Measurements from ENCODE around the gene RBM15. TPM values are rescaled to one million over a fixed set of nuclear protein-coding genes. Genes with fewer than 3 reads are reported as not detected.

RBM15 gene
- polyA plus RNA-seq, 1 of the 3 experiments (the other 2 are of a cell fraction) = 3.8 TPM

DNA sequence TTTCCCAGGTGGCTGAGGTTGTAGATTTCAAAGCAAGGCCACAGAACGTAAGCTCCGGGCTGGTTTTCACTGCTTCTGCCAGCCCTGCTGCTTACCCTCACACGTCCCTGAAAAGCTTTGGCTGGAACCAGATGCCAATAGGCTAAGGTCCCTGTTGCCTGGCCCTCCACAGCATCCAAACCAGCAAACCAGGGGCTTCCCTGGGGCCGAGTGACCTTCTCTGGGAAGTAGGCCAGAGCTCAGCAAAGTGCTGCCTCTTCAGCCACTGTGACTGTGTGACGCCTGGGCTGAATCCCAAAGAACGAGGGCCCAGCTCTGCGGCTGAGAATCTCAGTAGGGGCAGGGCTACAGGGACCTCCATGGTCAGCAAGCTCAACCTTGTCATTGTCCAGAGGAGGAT lies 28.9 kb upstream of the RBM15 start:
- H3K4me1 ChIP-seq (ENCODE audit: control insufficient read depth in 1 of 2, insufficient read depth in 2 of 2, low read depth in 1 of 2, low read length in 1 of 2) = peaks cover 0 to 4% of the 10 kb centered on the region in 2 experiments; a peak in 1 of 4 replicates
- no peak overlapping the region for H3K27ac ChIP-seq (ENCODE audit: low read depth in 2 of 2, low read length in 1 of 2)
- no peak overlapping the region for H3K9ac ChIP-seq
- 85% methylated on average over 6 of the region's 7 CpGs for WGBS (ENCODE audit: low lambda C conversion rate)
- no peak overlapping the region for H3K4me3 ChIP-seq (ENCODE audit: low read depth in 2 of 2, low read length in 1 of 2)
- no peak for DNase-seq
- no peaks in the 10 kb centered on the region for H4K20me1 ChIP-seq (ENCODE audit: insufficient read depth)
- no peaks in the 10 kb centered on the region for H3K36me3 ChIP-seq (replicated peaks in 1 of 2; ENCODE audit: control insufficient read depth in 1 of 2, insufficient read depth in 2 of 2, low read length in 1 of 2)
- no peak overlapping the region for H2AFZ ChIP-seq (ENCODE audit: low read depth)
- H3K27me3 ChIP-seq (ENCODE audit: insufficient read depth) = no peaks in the 10 kb centered on the region; the same call in 1 of the 2 replicates
- H3K79me2 ChIP-seq (ENCODE audit: insufficient read depth) = no peaks in the 10 kb centered on the region
- no peaks in the 10 kb centered on the region for H3F3A ChIP-seq (replicated peaks; ENCODE audit: insufficient read depth)
- ChIA-PET CTCF (interaction anchor here (0.5 to 32.6 kb wide), 18 partner anchors 9 to 257 kb away, joined by 3 to 1300 read pairs (median 4); partner anchors contain the start of genes KCNC4 and RBM15), POLR2A (interaction anchor here (0.6 to 1.6 kb wide), 2 partner anchors 28 to 102 kb away, joined by 4 to 7 read pairs; partner anchors contain the start of gene RBM15)
- no peak overlapping the region for H3K4me2 ChIP-seq
- TF ChIP-seq SIN3A (IDR thresholded peaks at IDR 0.05; ENCODE audit: borderline replicate concordance, low read depth, low read length) = no peak
- TF ChIP-seq PBX3 (IDR thresholded peaks at IDR 0.05) = no peak
- TF ChIP-seq ELF1 (IDR thresholded peaks at IDR 0.05) = no peak
- no peak for TF ChIP-seq USF2 (IDR thresholded peaks at IDR 0.05; ENCODE audit: borderline replicate concordance, low read depth, low read length)
- no peak for TF ChIP-seq MXI1 (IDR thresholded peaks at IDR 0.05; ENCODE audit: low read depth, low read length)
- H3K9me3 ChIP-seq = no peaks in the 10 kb centered on the region
- no peaks in the 10 kb centered on the region for H3K9me2 ChIP-seq

GRCh38 chr1:110312188-110313121 lies 26.7 kb upstream of the RBM15 start:
- no peak overlapping the region for H3K27ac ChIP-seq (ENCODE audit: low read depth in 2 of 2, low read length in 1 of 2)
- ChIA-PET POLR2A (interaction anchor here (1.3 kb wide), 1 partner anchor 105 kb away, joined by 7 read pairs; no protein-coding TSS in a partner anchor), CTCF (interaction anchor here (0.5 to 32.6 kb wide), 92 partner anchors 9 to 1366 kb away, joined by 3 to 1300 read pairs (median 5); partner anchors contain the start of genes KCNC4, LAMTOR5, PROK1 and RBM15)
- no peaks in the 10 kb centered on the region; the same call in 1 of the 2 replicates for H3K27me3 ChIP-seq (ENCODE audit: insufficient read depth)
- no peaks in the 10 kb centered on the region for H3K9me2 ChIP-seq
- H3K9ac ChIP-seq = no peak overlapping the region
- peaks cover 0 to 4% of the 10 kb centered on the region in 2 experiments; a peak in 1 of 4 replicates for H3K4me1 ChIP-seq (ENCODE audit: control insufficient read depth in 1 of 2, insufficient read depth in 2 of 2, low read depth in 1 of 2, low read length in 1 of 2)
- H4K20me1 ChIP-seq (ENCODE audit: insufficient read depth) = no peaks in the 10 kb centered on the region
- H3K9me3 ChIP-seq = no peaks in the 10 kb centered on the region
- WGBS (ENCODE audit: low lambda C conversion rate) = 67% methylated on average over 6 of the region's 14 CpGs
- peak; percentile 77 for DNase-seq
- H3K4me3 ChIP-seq (ENCODE audit: low read depth in 2 of 2, low read length in 1 of 2) = peak overlapping the region in 1 of 2 experiments; percentile 49; a peak in 1 of 4 replicates
- peak overlapping the region; percentile 39; the same call in 1 of the 2 replicates for H2AFZ ChIP-seq (ENCODE audit: low read depth)
- H3F3A ChIP-seq (replicated peaks; ENCODE audit: insufficient read depth) = no peaks in the 10 kb centered on the region
- H3K79me2 ChIP-seq (ENCODE audit: insufficient read depth) = no peaks in the 10 kb centered on the region
- no peaks in the 10 kb centered on the region for H3K36me3 ChIP-seq (replicated peaks in 1 of 2; ENCODE audit: control insufficient read depth in 1 of 2, insufficient read depth in 2 of 2, low read length in 1 of 2)
- H3K4me2 ChIP-seq = no peak overlapping the region
- TF ChIP-seq MEF2A (IDR thresholded peaks at IDR 0.05; ENCODE audit: borderline replicate concordance, low read depth) (no peak), SMC3 (IDR thresholded peaks at IDR 0.05; ENCODE audit: low read depth, low read length) (peak; percentile 99), RFX5 (IDR thresholded peaks at IDR 0.05; ENCODE audit: low read length) (0 out of 2 replicates have a peak, but pooled peaks have one; percentile 29), RAD21 (IDR thresholded peaks at IDR 0.05; ENCODE audit: low read length) (peak; percentile 100)
- TF ChIP-seq, protein P1, sequence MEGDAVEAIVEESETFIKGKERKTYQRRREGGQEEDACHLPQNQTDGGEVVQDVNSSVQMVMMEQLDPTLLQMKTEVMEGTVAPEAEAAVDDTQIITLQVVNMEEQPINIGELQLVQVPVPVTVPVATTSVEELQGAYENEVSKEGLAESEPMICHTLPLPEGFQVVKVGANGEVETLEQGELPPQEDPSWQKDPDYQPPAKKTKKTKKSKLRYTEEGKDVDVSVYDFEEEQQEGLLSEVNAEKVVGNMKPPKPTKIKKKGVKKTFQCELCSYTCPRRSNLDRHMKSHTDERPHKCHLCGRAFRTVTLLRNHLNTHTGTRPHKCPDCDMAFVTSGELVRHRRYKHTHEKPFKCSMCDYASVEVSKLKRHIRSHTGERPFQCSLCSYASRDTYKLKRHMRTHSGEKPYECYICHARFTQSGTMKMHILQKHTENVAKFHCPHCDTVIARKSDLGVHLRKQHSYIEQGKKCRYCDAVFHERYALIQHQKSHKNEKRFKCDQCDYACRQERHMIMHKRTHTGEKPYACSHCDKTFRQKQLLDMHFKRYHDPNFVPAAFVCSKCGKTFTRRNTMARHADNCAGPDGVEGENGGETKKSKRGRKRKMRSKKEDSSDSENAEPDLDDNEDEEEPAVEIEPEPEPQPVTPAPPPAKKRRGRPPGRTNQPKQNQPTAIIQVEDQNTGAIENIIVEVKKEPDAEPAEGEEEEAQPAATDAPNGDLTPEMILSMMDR (IDR thresholded peaks at IDR 0.05) = peak; percentile 94

All from SK-N-SH (cell line).